Measurements from ENCODE around the gene EFHC2.
A peak's percentile ranks its signal among the peaks of the same experiment; 100 is the strongest.
"Not testable (repeated sequence)": the region's sequence is repeated elsewhere in the genome, so short reads cannot be mapped to it uniquely, and the experiment has no call there.

The EFHC2 gene

GRCh38 chrX:44267861-44268260 lies 75.6 kb downstream of the EFHC2 start:
- H3K4me3 Mint-ChIP-seq: no peak overlapping the region
- H3K9me3 Mint-ChIP-seq: no peaks in the 10 kb centered on the region
- ATAC-seq (ENCODE audit: low read depth): no peak
- no peaks in the 10 kb centered on the region for H3K27me3 Mint-ChIP-seq
- no peak for DNase-seq (ENCODE audit: low spot score in 2 of 2)
- no peaks in the 10 kb centered on the region for H3K36me3 Mint-ChIP-seq
- H3K4me1 Mint-ChIP-seq: peaks cover 3% of the 10 kb centered on the region
- H3K27ac Mint-ChIP-seq: no peak overlapping the region

- DNase-seq (ENCODE audit: low spot score in 2 of 2) (no peak), ATAC-seq (ENCODE audit: low read depth) (no peak)
- H3K4me3 Mint-ChIP-seq: no peak overlapping the region
- H3K36me3 Mint-ChIP-seq: no peaks in the 10 kb centered on the region
- H3K27me3 Mint-ChIP-seq: no peaks in the 10 kb centered on the region
- no peak overlapping the region for H3K27ac Mint-ChIP-seq
- peaks cover 3% of the 10 kb centered on the region for H3K4me1 Mint-ChIP-seq
- H3K9me3 Mint-ChIP-seq: no peaks in the 10 kb centered on the region
Observed at GRCh38 chrX:44267116-44267515, 76.4 kb downstream of the EFHC2 start.

GRCh38 chrX:44265559-44265958 lies 77.9 kb downstream of the EFHC2 start:
- H3K9me3 Mint-ChIP-seq: no peaks in the 10 kb centered on the region
- peaks cover 3% of the 10 kb centered on the region for H3K4me1 Mint-ChIP-seq
- DNase-seq (ENCODE audit: low spot score in 2 of 2): no peak
- no peak overlapping the region for H3K4me3 Mint-ChIP-seq
- H3K36me3 Mint-ChIP-seq: no peaks in the 10 kb centered on the region
- H3K27me3 Mint-ChIP-seq: no peaks in the 10 kb centered on the region
- ATAC-seq (ENCODE audit: low read depth): no peak
- no peak overlapping the region for H3K27ac Mint-ChIP-seq

GRCh38 chrX:44264936-44265335 lies 78.5 kb downstream of the EFHC2 start:
- no peak overlapping the region for H3K4me3 Mint-ChIP-seq
- no peak overlapping the region for H3K27ac Mint-ChIP-seq
- H3K27me3 Mint-ChIP-seq: no peaks in the 10 kb centered on the region
- ATAC-seq (ENCODE audit: low read depth) (no peak), DNase-seq (ENCODE audit: low spot score in 2 of 2) (no peak)
- no peaks in the 10 kb centered on the region for H3K36me3 Mint-ChIP-seq
- H3K4me1 Mint-ChIP-seq: peaks cover 3% of the 10 kb centered on the region
- H3K9me3 Mint-ChIP-seq: no peaks in the 10 kb centered on the region

- DNase-seq (ENCODE audit: low spot score in 2 of 2) (no peak), ATAC-seq (ENCODE audit: low read depth) (no peak)
- H3K9me3 Mint-ChIP-seq: no peaks in the 10 kb centered on the region
- no peak overlapping the region for H3K27ac Mint-ChIP-seq
- H3K4me3 Mint-ChIP-seq: no peak overlapping the region
- no peaks in the 10 kb centered on the region for H3K27me3 Mint-ChIP-seq
- H3K36me3 Mint-ChIP-seq: no peaks in the 10 kb centered on the region
- H3K4me1 Mint-ChIP-seq: peaks cover 3% of the 10 kb centered on the region
Observed at GRCh38 chrX:44261286-44261685, 82.2 kb downstream of the EFHC2 start.

- peaks cover 5% of the 10 kb centered on the region for H3K36me3 Mint-ChIP-seq
- ATAC-seq (ENCODE audit: low read depth) (no peak), DNase-seq (ENCODE audit: low spot score in 2 of 2) (no peak)
- peaks cover 3% of the 10 kb centered on the region for H3K27me3 Mint-ChIP-seq
- no peak overlapping the region for H3K27ac Mint-ChIP-seq
- peaks cover 6% of the 10 kb centered on the region for H3K9me3 Mint-ChIP-seq
- peaks cover 6% of the 10 kb centered on the region for H3K4me1 Mint-ChIP-seq
- no peak overlapping the region for H3K4me3 Mint-ChIP-seq
Observed at GRCh38 chrX:44260609-44261008, 82.9 kb downstream of the EFHC2 start.

GRCh38 chrX:44255742-44256141 lies 87.7 kb downstream of the EFHC2 start:
- H3K4me3 Mint-ChIP-seq, H3K27me3 Mint-ChIP-seq: not testable (repeated sequence)

GRCh38 chrX:44253575-44253942 lies 89.9 kb downstream of the EFHC2 start:
- peaks cover 17% of the 10 kb centered on the region for H3K36me3 Mint-ChIP-seq
- peaks cover 3% of the 10 kb centered on the region for H3K27me3 Mint-ChIP-seq
- peak overlapping the region; percentile 57 for H3K4me3 Mint-ChIP-seq
- H3K4me1 Mint-ChIP-seq: peaks cover 23% of the 10 kb centered on the region
- no peak for ATAC-seq (ENCODE audit: low read depth)
- peak overlapping the region; percentile 60 for H3K27ac Mint-ChIP-seq
- peaks cover 13% of the 10 kb centered on the region for H3K9me3 Mint-ChIP-seq
- peak in 1 of 2 donors; percentile 13 for DNase-seq (ENCODE audit: low spot score in 2 of 2)

More at GRCh38 chrX:44255742-44256141, 87.7 kb downstream of the EFHC2 start:
- H3K36me3 Mint-ChIP-seq: peaks cover 17% of the 10 kb centered on the region
- not testable (repeated sequence) for ATAC-seq (ENCODE audit: low read depth); H3K27ac Mint-ChIP-seq; DNase-seq (ENCODE audit: low spot score in 2 of 2)
- peaks cover 23% of the 10 kb centered on the region for H3K4me1 Mint-ChIP-seq
- peaks cover 13% of the 10 kb centered on the region for H3K9me3 Mint-ChIP-seq

- DNase-seq (ENCODE audit: low spot score in 2 of 2) (peak; percentile 31 to 41), ATAC-seq (ENCODE audit: low read depth) (peak; percentile 96)
- Mint-ChIP-seq H3K27ac (peak overlapping the region; percentile 60), H3K9me3 (peaks cover 13% of the 10 kb centered on the region), H3K4me1 (peaks cover 23% of the 10 kb centered on the region), H3K36me3 (peaks cover 17% of the 10 kb centered on the region), H3K4me3 (peak overlapping the region; percentile 57)
- not testable (repeated sequence) for H3K27me3 Mint-ChIP-seq
Observed at GRCh38 chrX:44252688-44253574, 90.5 kb downstream of the EFHC2 start.

- Mint-ChIP-seq H3K27ac (no peak overlapping the region), H3K4me1 (peaks cover 6% of the 10 kb centered on the region), H3K27me3 (peaks cover 2% of the 10 kb centered on the region), H3K9me3 (no peaks in the 10 kb centered on the region), H3K36me3 (no peaks in the 10 kb centered on the region), H3K4me3 (no peak overlapping the region)
- DNase-seq (ENCODE audit: low spot score in 2 of 2) (no peak), ATAC-seq (ENCODE audit: low read depth) (no peak)
Observed at GRCh38 chrX:44247468-44247867, 96.0 kb downstream of the EFHC2 start.

GRCh38 chrX:44246826-44247225 lies 96.6 kb downstream of the EFHC2 start:
- Mint-ChIP-seq H3K36me3 (no peaks in the 10 kb centered on the region), H3K4me3 (no peak overlapping the region), H3K9me3 (no peaks in the 10 kb centered on the region), H3K4me1 (peaks cover 6% of the 10 kb centered on the region), H3K27me3 (peaks cover 2% of the 10 kb centered on the region), H3K27ac (no peak overlapping the region)
- no peak for DNase-seq (ENCODE audit: low spot score in 2 of 2)
- ATAC-seq (ENCODE audit: low read depth): no peak

GRCh38 chrX:44245733-44246132 lies 97.7 kb downstream of the EFHC2 start:
- no peak for DNase-seq (ENCODE audit: low spot score in 2 of 2)
- Mint-ChIP-seq H3K27me3 (peaks cover 4% of the 10 kb centered on the region), H3K4me1 (peaks cover 6% of the 10 kb centered on the region), H3K4me3 (no peak overlapping the region), H3K27ac (no peak overlapping the region), H3K9me3 (no peaks in the 10 kb centered on the region), H3K36me3 (no peaks in the 10 kb centered on the region)
- no peak for ATAC-seq (ENCODE audit: low read depth)

- Mint-ChIP-seq H3K4me1 (peaks cover 6% of the 10 kb centered on the region), H3K9me3 (no peaks in the 10 kb centered on the region), H3K27me3 (peaks cover 4% of the 10 kb centered on the region), H3K4me3 (no peak overlapping the region), H3K27ac (no peak overlapping the region), H3K36me3 (no peaks in the 10 kb centered on the region)
- DNase-seq (ENCODE audit: low spot score in 2 of 2) (no peak), ATAC-seq (ENCODE audit: low read depth) (no peak)
Observed at GRCh38 chrX:44244008-44244407, 99.5 kb downstream of the EFHC2 start.

- no peak for ATAC-seq (ENCODE audit: low read depth)
- Mint-ChIP-seq H3K9me3 (no peaks in the 10 kb centered on the region), H3K27ac (no peak overlapping the region)
Observed at GRCh38 chrX:44241546-44241945, 101.9 kb downstream of the EFHC2 start.

GRCh38 chrX:44240036-44240435 lies 103.4 kb downstream of the EFHC2 start:
- H3K36me3 Mint-ChIP-seq: no peaks in the 10 kb centered on the region
- no peak overlapping the region for H3K4me3 Mint-ChIP-seq
- peaks cover 6% of the 10 kb centered on the region for H3K4me1 Mint-ChIP-seq
- H3K9me3 Mint-ChIP-seq: no peaks in the 10 kb centered on the region
- peaks cover 13% of the 10 kb centered on the region for H3K27me3 Mint-ChIP-seq
- no peak for DNase-seq (ENCODE audit: low spot score in 2 of 2)
- H3K27ac Mint-ChIP-seq: no peak overlapping the region
- ATAC-seq (ENCODE audit: low read depth): no peak

More at GRCh38 chrX:44241546-44241945, 101.9 kb downstream of the EFHC2 start:
- no peak for DNase-seq (ENCODE audit: low spot score in 2 of 2)
- Mint-ChIP-seq H3K4me1 (peaks cover 6% of the 10 kb centered on the region), H3K4me3 (no peak overlapping the region), H3K27me3 (peaks cover 13% of the 10 kb centered on the region), H3K36me3 (no peaks in the 10 kb centered on the region)

All from memory B cell (primary cell).